PFSK-1 (cell line): ENCODE results near the gene PGLYRP1.

ENCODE experiments used
- POLR2AphosphoS5 ChIP-seq: IDR thresholded peaks from 2 replicates; pipeline ENCODE4 v1.6.1; 2012; ENCODE audit warnings: low read depth, mild to moderate bottlenecking, control low read depth, low read length, moderate library complexity
- REST ChIP-seq, 2 experiments: IDR thresholded peaks; 2 replicates each; pipeline versions ENCODE4 v1.6.1 to v1.8.0; 2011 to 2012; ENCODE audit warnings: low read depth in 2 of 2, low read length in 2 of 2, control low read depth in 1 of 2, inconsistent platforms in 1 of 2, mild to moderate bottlenecking in 1 of 2, moderate library complexity in 1 of 2; ENCODE audit not compliant: insufficient read depth in 1 of 2
- SIN3A ChIP-seq: IDR thresholded peaks from 2 replicates; pipeline ENCODE4 v1.6.1; 2012; ENCODE audit warnings: mild to moderate bottlenecking, low read length, moderate library complexity, borderline replicate concordance; ENCODE audit not compliant: insufficient read depth
- TAF1 ChIP-seq: IDR thresholded peaks from 2 replicates; pipeline ENCODE4 v1.6.1; 2012; ENCODE audit warnings: low read length, control low read depth, borderline replicate concordance; ENCODE audit not compliant: insufficient read depth

GRCh38 chr19:46052896-46053295 is 30.0 kb upstream of the PGLYRP1 start:
- TF ChIP-seq SIN3A (no peak), POLR2AphosphoS5 (no peak), TAF1 (no peak), REST (IDR thresholded peaks at IDR 0.05; ENCODE audit: insufficient read depth in 1 of 2, low read depth in 2 of 2, low read length in 2 of 2) (no peak)
